ENCODE measurements around the gene ZP2.
"Not testable (repeated sequence)": the region's sequence is repeated elsewhere in the genome, so short reads cannot be mapped to it uniquely, and the experiment has no call there.

Gene ZP2

DNA sequence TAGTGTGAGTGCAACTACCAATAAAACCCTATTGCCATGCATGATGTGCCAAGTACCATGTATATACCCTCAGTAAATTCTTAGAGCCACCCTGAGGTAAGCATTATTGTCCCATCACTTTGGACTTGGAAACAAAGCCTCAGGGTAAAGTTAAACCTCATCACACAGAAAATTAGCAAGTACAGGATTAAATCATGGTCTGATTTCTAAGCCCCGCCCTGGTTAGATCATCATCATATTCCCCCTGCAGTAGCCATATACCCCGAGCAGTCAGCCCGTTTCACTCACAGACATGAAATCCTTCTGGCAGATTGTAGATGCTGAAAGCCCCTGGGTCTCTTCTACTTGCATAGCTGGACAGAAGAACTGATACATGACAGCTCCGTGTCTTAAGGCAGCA lies 4.8 kb downstream of the ZP2 start:
- Histone ChIP-seq H3K36me3 (ENCODE audit: control insufficient read depth, insufficient read depth, low read length) (no peaks in the 10 kb centered on the region), H3K27me3 (ENCODE audit: control insufficient read depth, insufficient read depth, low read length) (no peaks in the 10 kb centered on the region), H3K9me3 (ENCODE audit: control insufficient read depth, low read length) (no peaks in the 10 kb centered on the region), H3K4me1 (ENCODE audit: control insufficient read depth, insufficient read depth, low read length) (no peaks in the 10 kb centered on the region), H3K9ac (ENCODE audit: low read length) (no peak overlapping the region), H3K4me3 (ENCODE audit: low read length) (no peak overlapping the region)

DNA sequence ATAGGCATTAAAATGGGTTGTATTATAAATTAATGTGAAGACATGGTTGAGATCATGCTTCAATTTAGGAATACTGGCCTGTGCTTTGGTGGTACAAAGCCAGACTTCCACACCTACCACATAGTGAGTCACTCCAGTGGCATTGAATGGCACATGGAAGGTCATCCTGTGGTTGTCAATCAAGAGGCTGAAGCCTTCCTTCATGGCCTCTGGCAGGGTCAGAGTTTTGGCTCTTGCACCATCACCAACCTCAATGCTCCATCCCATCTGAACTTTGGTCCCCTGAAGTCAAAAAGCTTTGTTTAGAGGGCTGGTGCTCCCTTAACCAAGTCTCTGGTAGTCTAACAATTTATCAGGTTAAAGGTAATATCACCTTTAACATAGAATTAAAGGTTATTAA lies 6.1 kb downstream of the ZP2 start:
- no peaks in the 10 kb centered on the region for H3K36me3 ChIP-seq (ENCODE audit: control insufficient read depth, insufficient read depth, low read length)
- no peaks in the 10 kb centered on the region for H3K9me3 ChIP-seq (ENCODE audit: control insufficient read depth, low read length)
- no peak overlapping the region for H3K4me3 ChIP-seq (ENCODE audit: low read length)
- no peak overlapping the region for H3K9ac ChIP-seq (ENCODE audit: low read length)
- H3K27me3 ChIP-seq (ENCODE audit: control insufficient read depth, insufficient read depth, low read length): no peaks in the 10 kb centered on the region
- H3K4me1 ChIP-seq (ENCODE audit: control insufficient read depth, insufficient read depth, low read length): no peaks in the 10 kb centered on the region

DNA sequence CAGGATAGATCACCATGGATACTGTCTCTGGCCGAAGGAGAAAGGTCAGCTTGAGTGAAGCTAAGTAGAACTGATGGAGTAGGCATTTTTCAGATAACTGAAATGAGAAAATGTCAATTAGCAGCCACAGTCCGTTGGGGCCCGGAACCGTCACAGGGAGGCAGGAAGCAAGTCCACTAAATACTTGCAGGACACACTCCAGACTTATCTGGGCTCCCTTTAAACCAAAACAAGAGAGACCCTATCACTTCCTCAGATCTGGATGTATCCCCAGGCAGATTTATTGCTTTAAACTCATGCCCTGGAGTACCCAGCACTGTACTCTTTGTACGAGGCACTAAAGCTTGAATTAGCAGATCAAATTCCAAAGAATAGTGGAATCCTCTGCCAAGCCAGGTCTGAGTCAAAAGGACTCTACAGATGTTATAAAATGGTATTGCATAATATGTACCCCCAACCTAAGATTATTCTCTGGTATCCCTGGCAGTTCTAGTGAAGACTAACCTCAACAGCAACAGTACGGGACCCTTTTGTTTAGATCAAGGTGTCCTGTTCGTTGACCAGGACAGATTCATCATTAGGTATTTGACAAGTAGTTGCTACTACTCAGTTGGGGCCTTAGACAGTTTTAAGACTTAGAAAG lies 8.1 kb downstream of the ZP2 start:
- H3K4me3 ChIP-seq (ENCODE audit: low read length): no peak overlapping the region
- H3K4me1 ChIP-seq (ENCODE audit: control insufficient read depth, insufficient read depth, low read length): no peaks in the 10 kb centered on the region
- no peak overlapping the region for H3K9ac ChIP-seq (ENCODE audit: low read length)
- no peaks in the 10 kb centered on the region for H3K9me3 ChIP-seq (ENCODE audit: control insufficient read depth, low read length)
- no peaks in the 10 kb centered on the region for H3K27me3 ChIP-seq (ENCODE audit: control insufficient read depth, insufficient read depth, low read length)
- no peaks in the 10 kb centered on the region for H3K36me3 ChIP-seq (ENCODE audit: control insufficient read depth, insufficient read depth, low read length)

GRCh38 chr16:21199607-21200218 lies 11.7 kb downstream of the ZP2 start:
- H3K4me1 ChIP-seq (ENCODE audit: control insufficient read depth, insufficient read depth, low read length): no peaks in the 10 kb centered on the region
- H3K4me3 ChIP-seq (ENCODE audit: low read length): no peak overlapping the region
- no peak overlapping the region for H3K9ac ChIP-seq (ENCODE audit: low read length)
- no peaks in the 10 kb centered on the region for H3K36me3 ChIP-seq (ENCODE audit: control insufficient read depth, insufficient read depth, low read length)
- H3K27me3 ChIP-seq (ENCODE audit: control insufficient read depth, insufficient read depth, low read length): no peaks in the 10 kb centered on the region
- no peaks in the 10 kb centered on the region for H3K9me3 ChIP-seq (ENCODE audit: control insufficient read depth, low read length)

- H3K27me3 ChIP-seq (ENCODE audit: control insufficient read depth, insufficient read depth, low read length): no peaks in the 10 kb centered on the region
These were observed 13.8 kb downstream of the ZP2 start for GRCh38 chr16:21197621-21198020.

DNA sequence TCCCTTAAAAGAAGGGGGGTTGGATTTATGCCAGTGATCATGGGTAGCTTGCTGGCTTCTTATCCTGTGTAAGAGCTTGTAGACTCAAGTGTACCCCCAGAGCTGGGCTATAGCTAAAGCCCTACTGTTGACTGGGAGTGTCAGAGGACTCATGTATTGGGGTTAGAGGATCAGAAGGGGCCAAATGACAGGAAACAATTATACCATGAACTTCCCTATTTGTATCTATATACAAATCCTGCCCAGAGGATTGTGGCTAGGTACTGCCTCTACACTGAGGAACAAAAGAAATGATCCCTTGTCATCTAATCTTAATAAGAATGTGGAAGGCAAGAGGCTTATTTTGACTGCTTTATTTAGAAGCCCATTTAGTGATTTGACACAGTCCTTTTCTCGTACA lies 14.3 kb downstream of the ZP2 start:
- H3K9me3 ChIP-seq (ENCODE audit: control insufficient read depth, low read length): no peaks in the 10 kb centered on the region
- no peak overlapping the region for H3K9ac ChIP-seq (ENCODE audit: low read length)
- no peaks in the 10 kb centered on the region for H3K36me3 ChIP-seq (ENCODE audit: control insufficient read depth, insufficient read depth, low read length)
- H3K27me3 ChIP-seq (ENCODE audit: control insufficient read depth, insufficient read depth, low read length): no peaks in the 10 kb centered on the region
- no peaks in the 10 kb centered on the region for H3K4me1 ChIP-seq (ENCODE audit: control insufficient read depth, insufficient read depth, low read length)
- H3K4me3 ChIP-seq (ENCODE audit: low read length): no peak overlapping the region

More at GRCh38 chr16:21197621-21198020, 13.8 kb downstream of the ZP2 start:
- Histone ChIP-seq H3K36me3 (ENCODE audit: control insufficient read depth, insufficient read depth, low read length) (no peaks in the 10 kb centered on the region), H3K9me3 (ENCODE audit: control insufficient read depth, low read length) (no peaks in the 10 kb centered on the region), H3K4me3 (ENCODE audit: low read length) (no peak overlapping the region), H3K4me1 (ENCODE audit: control insufficient read depth, insufficient read depth, low read length) (no peaks in the 10 kb centered on the region), H3K9ac (ENCODE audit: low read length) (no peak overlapping the region)

- not testable (repeated sequence) for H3K36me3 ChIP-seq (ENCODE audit: control insufficient read depth, insufficient read depth, low read length); H3K9ac ChIP-seq (ENCODE audit: low read length); H3K27me3 ChIP-seq (ENCODE audit: control insufficient read depth, insufficient read depth, low read length); H3K4me3 ChIP-seq (ENCODE audit: low read length); H3K9me3 ChIP-seq (ENCODE audit: control insufficient read depth, low read length); H3K4me1 ChIP-seq (ENCODE audit: control insufficient read depth, insufficient read depth, low read length)
These were observed 16.0 kb downstream of the ZP2 start for GRCh38 chr16:21195330-21195729.

- no peaks in the 10 kb centered on the region for H3K4me1 ChIP-seq (ENCODE audit: control insufficient read depth, insufficient read depth, low read length)
- H3K9ac ChIP-seq (ENCODE audit: low read length): no peak overlapping the region
- H3K27me3 ChIP-seq (ENCODE audit: control insufficient read depth, insufficient read depth, low read length): no peaks in the 10 kb centered on the region
- H3K4me3 ChIP-seq (ENCODE audit: low read length): no peak overlapping the region
- no peaks in the 10 kb centered on the region for H3K36me3 ChIP-seq (ENCODE audit: control insufficient read depth, insufficient read depth, low read length)
- no peaks in the 10 kb centered on the region for H3K9me3 ChIP-seq (ENCODE audit: control insufficient read depth, low read length)
These were observed 16.5 kb downstream of the ZP2 start for GRCh38 chr16:21194771-21195301.

GRCh38 chr16:21192991-21193390 lies 18.4 kb downstream of the ZP2 start:
- H3K9me3 ChIP-seq (ENCODE audit: control insufficient read depth, low read length): no peaks in the 10 kb centered on the region
- H3K27me3 ChIP-seq (ENCODE audit: control insufficient read depth, insufficient read depth, low read length): no peaks in the 10 kb centered on the region
- no peak overlapping the region for H3K4me3 ChIP-seq (ENCODE audit: low read length)
- no peak overlapping the region for H3K9ac ChIP-seq (ENCODE audit: low read length)
- no peaks in the 10 kb centered on the region for H3K36me3 ChIP-seq (ENCODE audit: control insufficient read depth, insufficient read depth, low read length)
- no peaks in the 10 kb centered on the region for H3K4me1 ChIP-seq (ENCODE audit: control insufficient read depth, insufficient read depth, low read length)

DNA sequence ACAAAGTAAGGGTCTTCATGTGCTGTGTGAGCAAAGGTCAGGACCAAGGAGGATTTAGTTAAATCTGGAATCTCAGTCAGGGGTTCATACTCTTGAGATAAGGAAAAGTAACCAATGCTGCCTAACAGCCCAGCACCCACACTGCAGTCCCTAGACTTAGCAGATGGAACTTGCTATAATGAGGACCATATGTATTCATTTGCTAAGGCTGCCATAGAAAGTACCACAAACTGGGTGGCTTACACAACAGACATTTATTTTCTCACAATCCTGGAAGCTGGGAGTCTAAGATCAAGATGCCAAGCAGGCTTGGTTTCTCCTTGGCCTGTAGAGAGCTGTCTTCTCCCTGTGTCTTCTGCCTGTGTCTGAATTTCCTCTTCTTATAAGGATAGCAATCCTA lies 20.8 kb downstream of the ZP2 start:
- Histone ChIP-seq H3K36me3 (ENCODE audit: control insufficient read depth, insufficient read depth, low read length) (no peaks in the 10 kb centered on the region), H3K4me1 (ENCODE audit: control insufficient read depth, insufficient read depth, low read length) (no peaks in the 10 kb centered on the region), H3K27me3 (ENCODE audit: control insufficient read depth, insufficient read depth, low read length) (no peaks in the 10 kb centered on the region), H3K4me3 (ENCODE audit: low read length) (no peak overlapping the region), H3K9ac (ENCODE audit: low read length) (no peak overlapping the region), H3K9me3 (ENCODE audit: control insufficient read depth, low read length) (no peaks in the 10 kb centered on the region)

- H3K9ac ChIP-seq (ENCODE audit: low read length): no peak overlapping the region
- H3K27me3 ChIP-seq (ENCODE audit: control insufficient read depth, insufficient read depth, low read length): no peaks in the 10 kb centered on the region
- H3K9me3 ChIP-seq (ENCODE audit: control insufficient read depth, low read length): no peaks in the 10 kb centered on the region
- H3K36me3 ChIP-seq (ENCODE audit: control insufficient read depth, insufficient read depth, low read length): no peaks in the 10 kb centered on the region
- H3K4me3 ChIP-seq (ENCODE audit: low read length): no peak overlapping the region
- H3K4me1 ChIP-seq (ENCODE audit: control insufficient read depth, insufficient read depth, low read length): no peaks in the 10 kb centered on the region
These were observed 21.4 kb downstream of the ZP2 start for GRCh38 chr16:21190013-21190412.

GRCh38 chr16:21189311-21189710 lies 22.1 kb downstream of the ZP2 start:
- Histone ChIP-seq H3K36me3 (ENCODE audit: control insufficient read depth, insufficient read depth, low read length) (no peaks in the 10 kb centered on the region), H3K4me1 (ENCODE audit: control insufficient read depth, insufficient read depth, low read length) (no peaks in the 10 kb centered on the region), H3K9ac (ENCODE audit: low read length) (no peak overlapping the region), H3K27me3 (ENCODE audit: control insufficient read depth, insufficient read depth, low read length) (no peaks in the 10 kb centered on the region), H3K4me3 (ENCODE audit: low read length) (no peak overlapping the region), H3K9me3 (ENCODE audit: control insufficient read depth, low read length) (no peaks in the 10 kb centered on the region)
